K562 (cell line): ENCODE measurements around the gene AAK1. TPM values are rescaled to one million over a fixed set of nuclear protein-coding genes. Genes with fewer than 3 reads are reported as not detected.

ENCODE experiments used
- BACH1 ChIP-seq: fragments of 200-800 bp; sonication (Bioruptor generic); IDR thresholded peaks from 2 replicates; pipeline ENCODE4 v1.6.1; 2016; ENCODE audit warnings: missing genetic modification characterization, missing compliant biosample characterization
- BDP1 ChIP-seq: IDR thresholded peaks from 3 replicates; pipeline ENCODE4 v1.6.1; 2011; ENCODE audit not compliant: insufficient read length, insufficient read depth
- CHD4 ChIP-seq: fragments of 200-600 bp; sonication (generic); IDR thresholded peaks from 3 replicates; pipeline ENCODE4 v1.6.1; 2012; ENCODE audit warnings: low read depth, mild to moderate bottlenecking, mixed read lengths, low read length, inconsistent platforms; ENCODE audit not compliant: insufficient read depth, insufficient replicate concordance, poor library complexity, severe bottlenecking
- CLOCK ChIP-seq: fragments of 250-450 bp; sonication (Bioruptor Pico); IDR thresholded peaks from 2 replicates; pipeline ENCODE4 v1.4.0; 2020; ENCODE audit warnings: mild to moderate bottlenecking, moderate library complexity, borderline replicate concordance
- CUX1 ChIP-seq: fragments of 200-800 bp; sonication (Bioruptor generic); IDR thresholded peaks from 2 replicates; pipeline ENCODE4 v1.6.1; 2016; ENCODE audit warnings: missing genetic modification characterization, missing compliant biosample characterization
- ETV5 ChIP-seq: sonication (generic); formaldehyde crosslinking; IDR thresholded peaks from 2 replicates; pipeline ENCODE4 v1.4.0; 2020; ENCODE audit warnings: low read depth, mild to moderate bottlenecking, missing genetic modification reagents
- GATAD2B ChIP-seq: fragments of 450-650 bp; IDR thresholded peaks from 2 replicates; pipeline ENCODE4 v1.6.1; 2017; ENCODE audit warnings: mild to moderate bottlenecking, borderline replicate concordance
- NFYB ChIP-seq: IDR thresholded peaks from 2 replicates; pipeline ENCODE4 v1.6.1; 2011; ENCODE audit warnings: mild to moderate bottlenecking, moderate library complexity; ENCODE audit not compliant: insufficient read length; ENCODE audit errors: extremely low read depth
- NR1H2 ChIP-seq: sonication (generic); formaldehyde crosslinking; IDR thresholded peaks from 2 replicates; pipeline ENCODE4 v1.4.0; 2020; ENCODE audit warnings: mild to moderate bottlenecking, missing genetic modification reagents
- SMARCE1 ChIP-seq: fragments of 450-650 bp; IDR thresholded peaks from 2 replicates; pipeline ENCODE4 v1.7.1; 2016; ENCODE audit warnings: mild to moderate bottlenecking
- TRIM28 ChIP-seq: fragments of 450-650 bp; IDR thresholded peaks from 2 replicates; pipeline ENCODE4 v1.6.1; 2017
- TSC22D4 ChIP-seq: fragments of 450-650 bp; IDR thresholded peaks from 2 replicates; pipeline ENCODE4 v1.6.1; 2016; ENCODE audit warnings: missing genetic modification characterization, missing biosample characterization, control low read depth
- ZNF354B ChIP-seq: fragments of 250-450 bp; sonication (Bioruptor Pico); IDR thresholded peaks from 2 replicates; pipeline ENCODE4 v1.4.0; 2020
- polyA plus RNA-seq, 8 experiments: library from polyadenylated mRNA; depleted of rRNA in 4 of 8; stranded (reverse) in 5 of 8; unstranded in 3 of 8; fragments of >200 nt; fragmentation: Nextera tagmentation in 2 of 8; fragmentation: Illumina TruSeq in 1 of 8; extraction: Ambion mirVana in 2 of 8; extraction: Trizol in 1 of 8; gene quantifications; 2 replicates each; pipeline versions ENCODE4 v1.2.1 to v1.2.3, GENCODE V29; 2011 to 2014; ENCODE audit warnings: inconsistent platforms in 1 of 8, missing spikeins in 1 of 8
- total RNA-seq, 7 experiments: library from RNA; depleted of rRNA in 6 of 7; stranded (reverse); fragments of >200 nt in 6 of 7; fragmentation: Illumina TruSeq in 2 of 7; extraction: Trizol in 2 of 7; gene quantifications; 2 replicates each; pipeline versions ENCODE4 v1.2.1 to v1.2.3, GENCODE V29; 2011 to 2021; ENCODE audit warnings: low replicate concordance in 1 of 7
- TF ChIP-seq, protein P1 (sequence below): sonication (generic); formaldehyde crosslinking; IDR thresholded peaks from 2 replicates; pipeline ENCODE4 v1.8.0; 2022; ENCODE audit warnings: mild to moderate bottlenecking, missing genetic modification reagents, borderline replicate concordance
- TF ChIP-seq, protein P2 (sequence below): fragments of 250-450 bp; sonication (Bioruptor Pico); IDR thresholded peaks from 2 replicates; pipeline ENCODE4 v1.5.0; 2021
- TF ChIP-seq, protein P3 (sequence below): fragments of 450-650 bp; formaldehyde crosslinking; IDR thresholded peaks from 2 replicates; pipeline ENCODE4 v1.4.0; 2022; ENCODE audit warnings: missing genetic modification characterization

Gene AAK1
- total and polyA plus RNA-seq, 9 of the 15 experiments (the other 6 are each of a cell fraction or from before 2014, with no cell fraction given): 0.89 to 17.1 (median 6.0) TPM

GRCh38 chr2:69645031-69645431 is 1.5 kb upstream of the AAK1 start (continued):
- TF ChIP-seq CUX1 (CRISPR knock-in tag) (peak; percentile 47; the same call in 1 of the 2 replicates), TRIM28 (no peak), ETV5 (CRISPR knock-in tag) (no peak), BACH1 (tag) (no peak), NFYB (no peak), CHD4 (no peak), ZNF354B (CRISPR knock-in tag) (no peak), SMARCE1 (0 out of 2 replicates have a peak, but pooled peaks have one; percentile 23), GATAD2B (peak; percentile 15; the same call in 1 of the 2 replicates), TSC22D4 (tag) (no peak), BDP1 (no peak), NR1H2 (CRISPR knock-in tag) (no peak), CLOCK (CRISPR knock-in tag) (no peak)
- TF ChIP-seq, protein P1, sequence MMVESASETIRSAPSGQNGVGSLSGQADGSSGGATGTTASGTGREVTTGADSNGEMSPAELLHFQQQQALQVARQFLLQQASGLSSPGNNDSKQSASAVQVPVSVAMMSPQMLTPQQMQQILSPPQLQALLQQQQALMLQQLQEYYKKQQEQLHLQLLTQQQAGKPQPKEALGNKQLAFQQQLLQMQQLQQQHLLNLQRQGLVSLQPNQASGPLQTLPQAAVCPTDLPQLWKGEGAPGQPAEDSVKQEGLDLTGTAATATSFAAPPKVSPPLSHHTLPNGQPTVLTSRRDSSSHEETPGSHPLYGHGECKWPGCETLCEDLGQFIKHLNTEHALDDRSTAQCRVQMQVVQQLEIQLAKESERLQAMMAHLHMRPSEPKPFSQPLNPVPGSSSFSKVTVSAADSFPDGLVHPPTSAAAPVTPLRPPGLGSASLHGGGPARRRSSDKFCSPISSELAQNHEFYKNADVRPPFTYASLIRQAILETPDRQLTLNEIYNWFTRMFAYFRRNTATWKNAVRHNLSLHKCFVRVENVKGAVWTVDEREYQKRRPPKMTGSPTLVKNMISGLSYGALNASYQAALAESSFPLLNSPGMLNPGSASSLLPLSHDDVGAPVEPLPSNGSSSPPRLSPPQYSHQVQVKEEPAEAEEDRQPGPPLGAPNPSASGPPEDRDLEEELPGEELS (CRISPR knock-in tag): no peak
- TF ChIP-seq, protein P2, sequence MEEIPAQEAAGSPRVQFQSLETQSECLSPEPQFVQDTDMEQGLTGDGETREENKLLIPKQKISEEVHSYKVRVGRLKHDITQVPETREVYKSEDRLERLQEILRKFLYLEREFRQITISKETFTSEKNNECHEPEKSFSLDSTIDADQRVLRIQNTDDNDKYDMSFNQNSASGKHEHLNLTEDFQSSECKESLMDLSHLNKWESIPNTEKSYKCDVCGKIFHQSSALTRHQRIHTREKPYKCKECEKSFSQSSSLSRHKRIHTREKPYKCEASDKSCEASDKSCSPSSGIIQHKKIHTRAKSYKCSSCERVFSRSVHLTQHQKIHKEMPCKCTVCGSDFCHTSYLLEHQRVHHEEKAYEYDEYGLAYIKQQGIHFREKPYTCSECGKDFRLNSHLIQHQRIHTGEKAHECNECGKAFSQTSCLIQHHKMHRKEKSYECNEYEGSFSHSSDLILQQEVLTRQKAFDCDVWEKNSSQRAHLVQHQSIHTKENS (CRISPR knock-in tag): no peak
- TF ChIP-seq, protein P3, sequence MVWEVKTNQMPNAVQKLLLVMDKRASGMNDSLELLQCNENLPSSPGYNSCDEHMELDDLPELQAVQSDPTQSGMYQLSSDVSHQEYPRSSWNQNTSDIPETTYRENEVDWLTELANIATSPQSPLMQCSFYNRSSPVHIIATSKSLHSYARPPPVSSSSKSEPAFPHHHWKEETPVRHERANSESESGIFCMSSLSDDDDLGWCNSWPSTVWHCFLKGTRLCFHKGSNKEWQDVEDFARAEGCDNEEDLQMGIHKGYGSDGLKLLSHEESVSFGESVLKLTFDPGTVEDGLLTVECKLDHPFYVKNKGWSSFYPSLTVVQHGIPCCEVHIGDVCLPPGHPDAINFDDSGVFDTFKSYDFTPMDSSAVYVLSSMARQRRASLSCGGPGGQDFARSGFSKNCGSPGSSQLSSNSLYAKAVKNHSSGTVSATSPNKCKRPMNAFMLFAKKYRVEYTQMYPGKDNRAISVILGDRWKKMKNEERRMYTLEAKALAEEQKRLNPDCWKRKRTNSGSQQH (CRISPR knock-in tag): no peak
